ENCODE results near the gene ABCC11.

ABCC11 gene

DNA sequence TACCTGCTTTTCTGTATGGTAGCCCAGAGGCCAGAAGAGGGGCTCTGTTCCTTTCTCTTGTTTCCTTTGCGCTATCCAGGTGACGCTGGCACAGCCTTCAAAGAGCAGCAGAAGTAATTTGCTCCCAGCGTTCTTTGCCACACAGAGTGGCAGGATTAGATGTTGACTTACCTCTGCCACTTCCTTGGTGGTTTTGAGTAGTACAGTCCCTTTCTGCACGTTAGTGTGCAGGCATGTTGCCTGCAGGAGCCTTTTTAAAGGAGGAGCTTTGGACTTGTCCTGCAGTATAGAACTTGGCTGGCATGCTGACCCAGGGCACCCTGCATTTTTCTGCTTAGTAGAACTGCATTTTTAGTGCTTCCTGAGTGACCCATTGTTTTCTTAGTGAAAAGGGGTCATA, at the start of gene ABCC11:
ABCC11 (minus strand) TSS at position 229 of the 400 bp plus-strand sequence. CDS start 15,618 bp downstream, outside the sequence.
- POLR2A ChIA-PET, result no interaction called here
- CTCF ChIA-PET, result interaction anchor here (1.3 to 2.7 kb wide), 3 partner anchors 11 to 376 kb away, joined by 4 to 8 read pairs (median 4); no protein-coding TSS in a partner anchor
- TF ChIP-seq, protein P1, sequence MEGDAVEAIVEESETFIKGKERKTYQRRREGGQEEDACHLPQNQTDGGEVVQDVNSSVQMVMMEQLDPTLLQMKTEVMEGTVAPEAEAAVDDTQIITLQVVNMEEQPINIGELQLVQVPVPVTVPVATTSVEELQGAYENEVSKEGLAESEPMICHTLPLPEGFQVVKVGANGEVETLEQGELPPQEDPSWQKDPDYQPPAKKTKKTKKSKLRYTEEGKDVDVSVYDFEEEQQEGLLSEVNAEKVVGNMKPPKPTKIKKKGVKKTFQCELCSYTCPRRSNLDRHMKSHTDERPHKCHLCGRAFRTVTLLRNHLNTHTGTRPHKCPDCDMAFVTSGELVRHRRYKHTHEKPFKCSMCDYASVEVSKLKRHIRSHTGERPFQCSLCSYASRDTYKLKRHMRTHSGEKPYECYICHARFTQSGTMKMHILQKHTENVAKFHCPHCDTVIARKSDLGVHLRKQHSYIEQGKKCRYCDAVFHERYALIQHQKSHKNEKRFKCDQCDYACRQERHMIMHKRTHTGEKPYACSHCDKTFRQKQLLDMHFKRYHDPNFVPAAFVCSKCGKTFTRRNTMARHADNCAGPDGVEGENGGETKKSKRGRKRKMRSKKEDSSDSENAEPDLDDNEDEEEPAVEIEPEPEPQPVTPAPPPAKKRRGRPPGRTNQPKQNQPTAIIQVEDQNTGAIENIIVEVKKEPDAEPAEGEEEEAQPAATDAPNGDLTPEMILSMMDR (IDR thresholded peaks at IDR 0.05; ENCODE audit: control extremely low read depth, extremely low read depth, low read depth, missing control alignments), result no peak
- no peak for DNase-seq (ENCODE audit: extremely low spot score)

DNA sequence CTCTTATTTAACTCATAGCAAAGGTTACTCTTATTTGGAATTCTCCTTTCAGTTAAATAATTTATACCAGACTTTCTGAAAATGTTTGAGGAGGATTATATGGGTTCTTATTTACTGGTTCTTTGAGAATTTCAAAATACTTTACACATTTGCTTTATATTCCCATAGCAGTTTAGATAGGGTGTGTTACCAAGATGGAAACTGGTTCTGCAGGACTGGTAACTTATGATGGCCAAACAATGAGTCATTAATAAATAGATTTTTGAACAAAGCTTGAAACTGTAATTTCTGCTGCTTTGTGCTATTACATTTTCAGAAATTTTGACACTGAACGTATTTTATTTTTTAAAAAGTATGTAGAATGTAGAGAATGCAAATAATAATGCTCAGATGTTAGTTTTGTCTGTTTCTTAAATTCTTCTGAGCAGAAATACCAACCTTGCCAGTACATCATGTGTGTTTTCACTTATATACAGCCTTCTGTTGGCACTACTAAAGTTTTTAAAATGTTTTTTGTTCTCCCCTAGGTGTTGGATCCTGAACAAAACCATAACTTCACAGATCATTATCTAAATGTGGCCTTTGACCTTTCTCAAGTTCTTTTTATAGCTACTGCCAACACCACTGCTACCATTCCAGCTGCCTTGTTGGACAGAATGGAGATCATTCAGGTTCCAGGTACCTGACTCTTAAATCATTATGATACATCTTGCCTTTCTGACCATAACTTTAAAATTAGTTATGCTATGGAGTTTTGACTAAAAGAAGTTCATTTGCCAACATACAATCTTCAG, 48.3 kb upstream of the ABCC11 start:
- DNase-seq (ENCODE audit: extremely low spot score), result no peak
- ChIA-PET CTCF (interaction anchor here (1.2 kb wide), 1 partner anchor 17 kb away, joined by 3 read pairs; no protein-coding TSS in a partner anchor), POLR2A (no interaction called here)
- TF ChIP-seq, protein P1 (IDR thresholded peaks at IDR 0.05; ENCODE audit: control extremely low read depth, extremely low read depth, low read depth, missing control alignments), result no peak

DNA sequence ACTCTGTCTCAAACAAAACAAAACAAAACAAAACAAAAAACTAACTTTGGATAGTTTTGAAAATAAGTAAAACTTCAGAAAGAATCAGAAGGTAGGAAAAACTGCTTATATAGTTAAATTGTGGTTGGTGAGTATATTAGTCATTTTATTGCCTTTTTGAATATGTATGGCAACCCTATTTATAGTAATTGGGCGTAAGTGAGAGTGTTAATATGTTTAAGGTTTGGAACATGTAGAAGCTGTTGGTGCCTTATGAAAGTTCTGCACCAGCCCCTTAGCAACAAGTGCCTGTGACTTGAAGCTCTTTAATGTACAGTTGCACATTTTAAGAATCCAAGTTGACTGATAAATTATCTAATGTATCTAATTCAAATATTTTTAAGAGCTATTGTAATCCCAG, 47.4 kb upstream of the ABCC11 start:
- TF ChIP-seq, protein P1 (IDR thresholded peaks at IDR 0.05; ENCODE audit: control extremely low read depth, extremely low read depth, low read depth, missing control alignments), result no peak
- ChIA-PET CTCF (no interaction called here), POLR2A (no interaction called here)
- DNase-seq (ENCODE audit: extremely low spot score), result no peak

DNA sequence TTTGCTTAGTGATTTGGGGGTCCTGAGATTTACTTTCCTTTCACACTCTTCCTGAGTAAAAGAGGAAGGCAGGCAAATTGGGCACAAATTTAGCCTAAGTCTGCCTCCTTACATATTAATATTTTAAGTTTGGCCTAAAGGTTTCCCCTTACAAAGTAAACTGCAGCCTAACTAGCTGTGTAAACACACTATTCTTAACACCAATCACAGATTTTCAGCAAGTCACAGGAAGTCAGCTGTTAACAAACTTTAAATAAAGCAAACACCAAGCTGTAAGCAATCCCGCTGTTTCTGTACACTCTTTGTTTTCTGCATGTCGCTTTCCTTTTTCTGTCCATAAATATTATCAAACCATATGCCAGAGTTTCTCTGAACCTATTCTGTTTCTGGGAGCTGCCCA, 45.1 kb upstream of the ABCC11 start:
- ChIA-PET POLR2A (no interaction called here), CTCF (interaction anchor here (1.1 to 3.0 kb wide), 3 partner anchors 10 to 338 kb away, joined by 3 to 10 read pairs (median 7); no protein-coding TSS in a partner anchor)
- TF ChIP-seq, protein P1 (IDR thresholded peaks at IDR 0.05; ENCODE audit: control extremely low read depth, extremely low read depth, low read depth, missing control alignments), result no peak
- DNase-seq (ENCODE audit: extremely low spot score), result no peak

DNA sequence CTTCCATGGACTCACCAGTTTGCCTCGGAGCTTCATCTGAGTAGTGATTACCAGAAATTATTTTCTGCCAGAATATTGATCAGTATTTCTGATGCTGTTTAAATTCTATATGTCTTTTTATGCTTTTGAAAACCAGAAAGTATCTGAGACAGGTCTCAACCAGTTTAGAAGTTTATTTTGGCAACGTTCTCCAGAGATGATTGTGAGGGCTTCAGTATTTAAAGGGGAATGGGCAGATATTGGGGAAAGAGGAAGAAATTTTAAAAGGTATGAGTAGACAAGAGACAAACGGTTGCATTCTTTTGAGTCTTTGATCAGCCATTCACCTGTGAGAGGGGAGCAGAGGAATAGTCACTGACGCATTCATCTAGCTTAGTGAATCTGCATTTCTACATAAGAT, 44.4 kb upstream of the ABCC11 start:
- CTCF ChIA-PET, result interaction anchor here (1.1 to 3.0 kb wide), 4 partner anchors 9 to 338 kb away, joined by 3 to 10 read pairs (median 7); no protein-coding TSS in a partner anchor
- no peak for DNase-seq (ENCODE audit: extremely low spot score)
- TF ChIP-seq, protein P1 (IDR thresholded peaks at IDR 0.05; ENCODE audit: control extremely low read depth, extremely low read depth, low read depth, missing control alignments), result no peak
- POLR2A ChIA-PET, result no interaction called here

DNA sequence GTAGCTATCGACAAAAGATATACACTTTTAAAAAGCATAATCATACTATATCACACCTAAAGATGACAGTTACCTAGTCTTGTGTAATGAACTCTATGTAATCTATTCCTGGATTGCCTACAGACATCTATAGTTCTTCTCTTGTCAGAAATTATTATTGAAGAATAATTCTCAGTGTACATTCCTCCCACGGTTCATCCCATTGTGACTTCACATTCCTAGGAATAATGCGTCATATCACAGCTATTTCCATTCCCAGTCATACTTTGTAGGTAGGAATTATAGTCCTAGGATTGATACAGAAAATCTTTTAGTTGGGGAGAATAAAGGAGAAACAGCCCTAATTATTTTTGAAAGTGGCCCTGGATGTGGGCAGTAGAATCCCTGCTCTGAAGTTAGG, 44.0 kb upstream of the ABCC11 start:
- TF ChIP-seq, protein P1 (IDR thresholded peaks at IDR 0.05; ENCODE audit: control extremely low read depth, extremely low read depth, low read depth, missing control alignments), result no peak
- POLR2A ChIA-PET, result no interaction called here
- DNase-seq (ENCODE audit: extremely low spot score), result no peak
- CTCF ChIA-PET, result interaction anchor here (1.4 to 3.0 kb wide), 4 partner anchors 9 to 339 kb away, joined by 5 to 10 read pairs (median 7); no protein-coding TSS in a partner anchor
